ENCODE results near the gene PKNOX1. TPM values are rescaled to one million over a fixed set of nuclear protein-coding genes. Genes with fewer than 3 reads are reported as not detected.
"Not testable (repeated sequence)": the region's sequence is repeated elsewhere in the genome, so short reads cannot be mapped to it uniquely, and the experiment has no call there.

The PKNOX1 gene
- total RNA-seq, 1 experiment from 2014 or later: 30.6 TPM

DNA sequence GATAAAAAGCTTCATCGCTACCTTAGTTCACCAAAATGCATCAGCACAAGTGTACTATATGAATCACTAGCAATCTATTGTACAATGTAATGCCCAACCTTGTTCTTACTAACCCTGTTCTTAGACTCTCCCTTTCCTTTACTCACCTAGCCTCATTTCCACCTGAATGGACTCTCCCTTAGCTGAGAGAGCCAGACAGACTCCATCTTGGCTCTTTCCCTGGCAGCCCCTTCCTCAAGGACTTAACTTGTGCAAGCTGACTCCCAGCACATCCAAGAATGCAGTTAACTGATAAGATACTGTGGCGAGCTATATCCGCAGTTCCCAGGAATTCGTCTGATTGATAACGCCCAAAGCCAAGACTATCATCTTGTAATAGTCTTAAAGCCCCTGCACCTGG lies 38.0 kb upstream of the PKNOX1 start:
- BruUV-seq (replicated peaks); CTCF ChIA-PET; H3K27me3 ChIP-seq (replicated peaks; ENCODE audit: insufficient read depth, low read depth, low read length, poor library complexity); H3K4me3 ChIP-seq (ENCODE audit: low read depth, low read length, poor library complexity, severe bottlenecking); intact Hi-C loops (cut with micrococcal nuclease; ENCODE audit: unreplicated experiment); H3K27ac ChIP-seq (ENCODE audit: low read depth, low read length, poor library complexity, severe bottlenecking); POLR2A ChIA-PET (ENCODE audit: low non-redundant PET); DNase-seq (ENCODE audit: low spot score); H3K9me3 ChIP-seq (ENCODE audit: low read depth, low read length, poor library complexity, severe bottlenecking); H3K4me1 ChIP-seq (ENCODE audit: insufficient read depth, low read length, poor library complexity, severe bottlenecking); H3K36me3 ChIP-seq (ENCODE audit: insufficient read depth, low read length, poor library complexity, severe bottlenecking): not testable (repeated sequence)

DNA sequence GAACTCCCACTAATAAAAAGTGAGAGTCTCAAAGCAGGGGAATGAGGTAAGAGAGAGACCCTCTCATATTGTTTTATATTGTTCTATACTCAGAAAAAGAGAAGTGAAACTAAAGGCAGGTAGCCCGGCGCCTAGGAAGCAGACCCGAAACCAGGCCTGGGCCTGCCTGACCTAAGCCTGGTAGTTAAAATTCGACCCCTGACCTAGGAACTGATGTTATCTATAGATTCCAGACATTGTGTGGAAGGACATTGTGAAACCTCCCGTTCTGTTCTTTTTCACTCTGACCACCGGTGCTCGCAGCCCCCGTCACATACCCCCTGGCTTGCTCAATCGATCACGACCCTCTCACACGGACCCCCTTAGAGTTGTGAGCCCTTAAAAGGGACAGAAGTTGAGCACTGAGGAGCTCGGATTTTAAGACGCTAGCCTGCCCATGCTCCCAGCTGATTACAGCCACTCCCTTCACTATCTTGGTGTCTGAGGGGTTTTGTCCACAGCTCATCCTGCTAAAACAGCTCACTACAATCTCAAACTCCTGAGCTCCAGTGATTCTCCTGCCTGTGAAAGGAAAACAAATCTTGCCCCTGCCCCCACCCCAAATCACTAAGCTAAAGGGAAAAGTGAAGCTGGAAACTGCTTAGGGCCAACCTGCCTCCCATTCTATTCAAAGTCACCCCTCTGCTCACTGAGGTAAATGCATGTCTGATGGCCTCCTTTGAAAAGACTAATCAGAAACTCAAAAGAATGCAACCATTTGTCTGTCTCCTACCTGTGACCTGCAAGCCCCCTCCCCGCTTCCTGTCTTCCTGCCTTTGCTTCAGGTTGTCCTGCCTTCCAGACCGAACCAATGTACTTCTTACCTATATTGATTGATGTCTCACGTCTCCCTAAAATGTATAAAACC lies 37.1 kb upstream of the PKNOX1 start:
- CTCF ChIA-PET; BruUV-seq (replicated peaks); POLR2A ChIA-PET (ENCODE audit: low non-redundant PET): not testable (repeated sequence)

DNA sequence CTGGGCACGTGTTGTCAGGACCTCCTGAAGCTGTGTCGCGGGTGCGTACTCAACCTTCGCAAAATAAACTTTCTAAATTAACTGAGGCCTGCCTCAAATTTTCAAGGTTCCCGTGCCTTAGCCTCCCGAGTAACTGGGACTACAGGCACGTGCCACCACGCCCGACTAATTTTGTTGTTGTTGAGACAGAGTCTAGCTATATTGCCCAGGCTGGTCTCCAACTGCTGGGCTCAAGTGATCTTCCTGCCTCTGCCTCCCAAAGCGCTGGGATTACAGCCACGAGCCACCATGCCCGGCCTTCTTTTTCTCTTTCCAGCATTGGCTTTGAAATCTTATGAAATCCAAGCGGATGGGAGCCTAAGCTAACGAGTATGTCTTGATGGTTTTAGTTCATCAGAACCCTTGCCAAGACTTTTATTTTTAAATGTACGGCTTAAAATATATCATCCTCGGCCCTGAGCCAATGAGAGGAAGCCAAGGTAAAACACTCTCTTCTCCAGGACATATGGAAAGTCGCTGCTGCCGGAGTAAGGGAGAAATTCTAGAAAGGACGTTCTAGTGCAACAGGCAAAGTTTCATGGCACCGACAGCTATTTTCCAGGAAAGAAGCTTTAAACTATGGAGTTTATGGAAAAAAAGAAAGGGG lies 36.3 kb upstream of the PKNOX1 start:
- TF ChIP-seq EZH2 (IDR thresholded peaks at IDR 0.05; ENCODE audit: borderline replicate concordance, low read depth, low read length, poor library complexity, severe bottlenecking): no peak
- TF ChIP-seq, protein P1, sequence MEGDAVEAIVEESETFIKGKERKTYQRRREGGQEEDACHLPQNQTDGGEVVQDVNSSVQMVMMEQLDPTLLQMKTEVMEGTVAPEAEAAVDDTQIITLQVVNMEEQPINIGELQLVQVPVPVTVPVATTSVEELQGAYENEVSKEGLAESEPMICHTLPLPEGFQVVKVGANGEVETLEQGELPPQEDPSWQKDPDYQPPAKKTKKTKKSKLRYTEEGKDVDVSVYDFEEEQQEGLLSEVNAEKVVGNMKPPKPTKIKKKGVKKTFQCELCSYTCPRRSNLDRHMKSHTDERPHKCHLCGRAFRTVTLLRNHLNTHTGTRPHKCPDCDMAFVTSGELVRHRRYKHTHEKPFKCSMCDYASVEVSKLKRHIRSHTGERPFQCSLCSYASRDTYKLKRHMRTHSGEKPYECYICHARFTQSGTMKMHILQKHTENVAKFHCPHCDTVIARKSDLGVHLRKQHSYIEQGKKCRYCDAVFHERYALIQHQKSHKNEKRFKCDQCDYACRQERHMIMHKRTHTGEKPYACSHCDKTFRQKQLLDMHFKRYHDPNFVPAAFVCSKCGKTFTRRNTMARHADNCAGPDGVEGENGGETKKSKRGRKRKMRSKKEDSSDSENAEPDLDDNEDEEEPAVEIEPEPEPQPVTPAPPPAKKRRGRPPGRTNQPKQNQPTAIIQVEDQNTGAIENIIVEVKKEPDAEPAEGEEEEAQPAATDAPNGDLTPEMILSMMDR (conservative IDR thresholded peaks at IDR 0.05; ENCODE audit: low read depth, low read length): no peak
- intact Hi-C loops (cut with micrococcal nuclease; ENCODE audit: unreplicated experiment): no loop called here
- ChIA-PET CTCF (no interaction called here), POLR2A (ENCODE audit: low non-redundant PET) (no interaction called here)
- no peak overlapping the region for H3K4me3 ChIP-seq (ENCODE audit: low read depth, low read length, poor library complexity, severe bottlenecking)
- H3K36me3 ChIP-seq (ENCODE audit: insufficient read depth, low read length, poor library complexity, severe bottlenecking): no peaks in the 10 kb centered on the region
- H3K27ac ChIP-seq (ENCODE audit: low read depth, low read length, poor library complexity, severe bottlenecking): no peak overlapping the region
- H3K9me3 ChIP-seq (ENCODE audit: low read depth, low read length, poor library complexity, severe bottlenecking): no peaks in the 10 kb centered on the region
- no TSS peak for BruUV-seq (replicated peaks)
- no peak for DNase-seq (ENCODE audit: low spot score)
- peaks cover 7% of the 10 kb centered on the region for H3K4me1 ChIP-seq (ENCODE audit: insufficient read depth, low read length, poor library complexity, severe bottlenecking)
- H3K27me3 ChIP-seq (replicated peaks; ENCODE audit: insufficient read depth, low read depth, low read length, poor library complexity): no peaks in the 10 kb centered on the region

More for the DNA sequence above, 37.1 kb upstream of the PKNOX1 start:
- H3K4me1 ChIP-seq (ENCODE audit: insufficient read depth, low read length, poor library complexity, severe bottlenecking); DNase-seq (ENCODE audit: low spot score); H3K27ac ChIP-seq (ENCODE audit: low read depth, low read length, poor library complexity, severe bottlenecking); H3K36me3 ChIP-seq (ENCODE audit: insufficient read depth, low read length, poor library complexity, severe bottlenecking); H3K27me3 ChIP-seq (replicated peaks; ENCODE audit: insufficient read depth, low read depth, low read length, poor library complexity); H3K9me3 ChIP-seq (ENCODE audit: low read depth, low read length, poor library complexity, severe bottlenecking); H3K4me3 ChIP-seq (ENCODE audit: low read depth, low read length, poor library complexity, severe bottlenecking); intact Hi-C loops (cut with micrococcal nuclease; ENCODE audit: unreplicated experiment): not testable (repeated sequence)

DNA sequence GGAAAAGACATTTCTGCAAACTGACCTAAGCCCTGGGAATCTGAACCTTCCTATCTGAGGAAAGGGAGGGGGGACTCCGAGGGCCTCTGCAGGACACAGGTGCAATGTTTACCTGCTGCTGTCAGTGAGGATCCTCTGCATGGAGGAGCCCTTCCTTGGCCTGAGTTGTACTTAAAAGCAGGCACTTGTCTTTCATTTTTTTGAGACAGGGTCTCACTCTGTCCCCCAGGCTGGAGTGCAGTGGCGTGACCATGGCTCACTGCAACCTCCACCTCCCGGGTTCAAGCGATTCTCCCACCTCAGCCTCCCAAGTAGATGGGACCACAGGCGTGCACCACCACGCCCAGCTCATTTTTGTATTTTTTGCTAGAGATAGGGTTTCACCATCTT lies 35.8 kb upstream of the PKNOX1 start:
- BruUV-seq (replicated peaks); H3K4me3 ChIP-seq (ENCODE audit: low read depth, low read length, poor library complexity, severe bottlenecking); DNase-seq (ENCODE audit: low spot score); H3K4me1 ChIP-seq (ENCODE audit: insufficient read depth, low read length, poor library complexity, severe bottlenecking); H3K36me3 ChIP-seq (ENCODE audit: insufficient read depth, low read length, poor library complexity, severe bottlenecking); H3K27me3 ChIP-seq (replicated peaks; ENCODE audit: insufficient read depth, low read depth, low read length, poor library complexity); CTCF ChIA-PET; POLR2A ChIA-PET (ENCODE audit: low non-redundant PET); H3K9me3 ChIP-seq (ENCODE audit: low read depth, low read length, poor library complexity, severe bottlenecking); H3K27ac ChIP-seq (ENCODE audit: low read depth, low read length, poor library complexity, severe bottlenecking); intact Hi-C loops (cut with micrococcal nuclease; ENCODE audit: unreplicated experiment): not testable (repeated sequence)

Measured in A673 (cell line).